Measurements from ENCODE around the gene CACNA1S. TPM values are rescaled to one million over a fixed set of nuclear protein-coding genes. Genes with fewer than 3 reads are reported as not detected.
A peak's percentile ranks its signal among the peaks of the same experiment; 100 is the strongest.

The CACNA1S gene
- total and polyA plus RNA-seq, 2 of the 13 experiments (the other 11 are each of a cell fraction or from before 2014, with no cell fraction given), result not detected

DNA sequence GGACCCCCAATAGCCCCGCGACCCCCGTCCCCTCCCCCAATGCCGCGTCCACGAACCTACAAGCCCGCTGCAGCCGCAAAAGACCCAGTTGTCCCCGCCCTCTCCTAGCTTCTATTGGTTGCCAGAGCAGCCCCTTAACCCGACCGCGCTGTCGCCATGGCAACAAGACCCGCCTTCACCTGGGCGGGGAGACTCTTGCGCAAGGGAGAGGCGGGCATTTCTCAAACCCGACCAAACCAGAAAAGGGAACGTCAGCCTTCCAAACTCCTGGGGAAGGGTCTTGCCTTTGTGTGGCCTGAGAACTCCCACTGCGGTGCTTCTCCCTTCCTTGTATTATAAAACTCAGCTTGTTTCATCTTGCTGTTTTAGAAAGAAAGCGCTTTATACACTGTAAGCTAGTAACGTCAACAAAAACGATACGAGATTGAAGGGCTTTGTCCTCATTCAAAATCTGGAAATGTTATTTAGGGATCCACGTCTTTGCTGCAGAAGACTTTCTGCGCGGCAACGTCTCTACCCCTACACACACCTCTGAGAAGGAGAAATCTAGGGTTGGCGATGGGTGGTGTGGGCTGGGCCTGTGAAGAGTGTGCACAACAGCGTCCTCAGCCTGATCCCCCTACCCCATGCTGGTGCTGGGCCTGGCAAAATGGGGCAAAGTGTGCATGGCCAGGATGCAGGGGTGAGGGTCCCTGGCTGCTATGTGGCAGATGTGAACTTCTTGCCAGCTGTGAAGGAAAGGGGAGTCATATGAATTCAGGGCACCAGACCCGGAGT is 42.4 kb upstream of the CACNA1S start, which contains the start of gene TMEM9 (continued):
- TF ChIP-seq, protein P1, sequence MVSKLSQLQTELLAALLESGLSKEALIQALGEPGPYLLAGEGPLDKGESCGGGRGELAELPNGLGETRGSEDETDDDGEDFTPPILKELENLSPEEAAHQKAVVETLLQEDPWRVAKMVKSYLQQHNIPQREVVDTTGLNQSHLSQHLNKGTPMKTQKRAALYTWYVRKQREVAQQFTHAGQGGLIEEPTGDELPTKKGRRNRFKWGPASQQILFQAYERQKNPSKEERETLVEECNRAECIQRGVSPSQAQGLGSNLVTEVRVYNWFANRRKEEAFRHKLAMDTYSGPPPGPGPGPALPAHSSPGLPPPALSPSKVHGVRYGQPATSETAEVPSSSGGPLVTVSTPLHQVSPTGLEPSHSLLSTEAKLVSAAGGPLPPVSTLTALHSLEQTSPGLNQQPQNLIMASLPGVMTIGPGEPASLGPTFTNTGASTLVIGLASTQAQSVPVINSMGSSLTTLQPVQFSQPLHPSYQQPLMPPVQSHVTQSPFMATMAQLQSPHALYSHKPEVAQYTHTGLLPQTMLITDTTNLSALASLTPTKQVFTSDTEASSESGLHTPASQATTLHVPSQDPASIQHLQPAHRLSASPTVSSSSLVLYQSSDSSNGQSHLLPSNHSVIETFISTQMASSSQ (IDR thresholded peaks at IDR 0.05; ENCODE audit: low read depth), result no peak
- TF ChIP-seq, protein P1 (CRISPR knock-in tag; IDR thresholded peaks at IDR 0.05; ENCODE audit: borderline replicate concordance), result no peak
- TF ChIP-seq RNF2 (conservative IDR thresholded peaks at IDR 0.05; ENCODE audit: low read depth) (0 out of 2 replicates have a peak, but pooled peaks have one; percentile 12), ATRX (CRISPR knock-in tag; IDR thresholded peaks at IDR 0.05; ENCODE audit: borderline replicate concordance) (no peak), IRF9 (CRISPR knock-in tag; IDR thresholded peaks at IDR 0.05; ENCODE audit: borderline replicate concordance) (no peak), PHF5A (CRISPR knock-in tag; IDR thresholded peaks at IDR 0.05; ENCODE audit: low read depth, unreplicated experiment) (no peak), GLMP (CRISPR knock-in tag; IDR thresholded peaks at IDR 0.05; ENCODE audit: borderline replicate concordance) (no peak), NFATC3 (CRISPR knock-in tag; IDR thresholded peaks at IDR 0.05) (no peak), SP1 (IDR thresholded peaks at IDR 0.05) (no peak), SP1 (CRISPR knock-in tag; IDR thresholded peaks at IDR 0.05) (peak; percentile 87), ZNF337 (CRISPR knock-in tag; IDR thresholded peaks at IDR 0.05; ENCODE audit: borderline replicate concordance, low read depth) (no peak), MAZ (IDR thresholded peaks at IDR 0.05; ENCODE audit: borderline replicate concordance, low read depth, low read length) (0 out of 2 replicates have a peak, but pooled peaks have one; percentile 59), MAZ (CRISPR knock-in tag; IDR thresholded peaks at IDR 0.05; ENCODE audit: low read depth) (peak; percentile 35; the same call in 1 of the 2 replicates), RXRB (CRISPR knock-in tag; IDR thresholded peaks at IDR 0.05; ENCODE audit: borderline replicate concordance) (no peak), THAP11 (CRISPR knock-in tag; IDR thresholded peaks at IDR 0.05) (no peak; the same call in 1 of the 2 replicates), ZNF563 (CRISPR knock-in tag; IDR thresholded peaks at IDR 0.05) (no peak), RNF219 (CRISPR knock-in tag; IDR thresholded peaks at IDR 0.05) (no peak), ZNF354B (CRISPR knock-in tag; IDR thresholded peaks at IDR 0.05) (no peak)
